ENCODE measurements around the gene DYNAP.

The DYNAP gene

DNA sequence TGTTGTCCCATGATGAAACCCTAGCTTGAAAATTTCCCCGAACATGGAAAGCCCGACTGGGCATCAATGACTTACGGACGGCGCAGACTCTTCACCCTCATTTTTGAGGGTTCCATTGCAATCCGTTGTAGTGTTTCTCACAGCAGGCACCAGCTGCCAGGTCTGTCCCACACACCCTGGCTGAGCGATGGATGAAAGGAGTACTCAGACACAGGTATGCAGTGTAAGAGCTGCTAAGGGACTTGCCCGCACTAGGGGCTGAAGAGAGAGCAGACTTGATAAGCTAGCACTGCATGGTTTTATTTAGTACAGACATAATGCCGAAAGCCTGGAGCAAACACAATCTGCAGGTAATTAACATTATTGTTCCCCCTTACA lies 15.8 kb downstream of the DYNAP start:
- WGBS, result 84% methylated on average over 9 of the region's 9 CpGs
- H3K27ac ChIP-seq (ENCODE audit: low read depth, low read length), result peak overlapping the region; percentile 94
- H3K4me1 ChIP-seq (ENCODE audit: insufficient read depth, low read length), result peaks cover 43% of the 10 kb centered on the region
- H3K4me3 ChIP-seq (ENCODE audit: low read length), result no peak overlapping the region
- H3K9me3 ChIP-seq (ENCODE audit: insufficient read depth, low read depth, low read length), result no peaks in the 10 kb centered on the region
- H3K27me3 ChIP-seq (ENCODE audit: insufficient read depth, low read length), result no peaks in the 10 kb centered on the region
- peak overlapping the region; percentile 26; the same call in 1 of the 2 replicates for H3K9ac ChIP-seq (ENCODE audit: low read depth, low read length)
- no peaks in the 10 kb centered on the region for H3K36me3 ChIP-seq (ENCODE audit: insufficient read depth, low read length)

DNA sequence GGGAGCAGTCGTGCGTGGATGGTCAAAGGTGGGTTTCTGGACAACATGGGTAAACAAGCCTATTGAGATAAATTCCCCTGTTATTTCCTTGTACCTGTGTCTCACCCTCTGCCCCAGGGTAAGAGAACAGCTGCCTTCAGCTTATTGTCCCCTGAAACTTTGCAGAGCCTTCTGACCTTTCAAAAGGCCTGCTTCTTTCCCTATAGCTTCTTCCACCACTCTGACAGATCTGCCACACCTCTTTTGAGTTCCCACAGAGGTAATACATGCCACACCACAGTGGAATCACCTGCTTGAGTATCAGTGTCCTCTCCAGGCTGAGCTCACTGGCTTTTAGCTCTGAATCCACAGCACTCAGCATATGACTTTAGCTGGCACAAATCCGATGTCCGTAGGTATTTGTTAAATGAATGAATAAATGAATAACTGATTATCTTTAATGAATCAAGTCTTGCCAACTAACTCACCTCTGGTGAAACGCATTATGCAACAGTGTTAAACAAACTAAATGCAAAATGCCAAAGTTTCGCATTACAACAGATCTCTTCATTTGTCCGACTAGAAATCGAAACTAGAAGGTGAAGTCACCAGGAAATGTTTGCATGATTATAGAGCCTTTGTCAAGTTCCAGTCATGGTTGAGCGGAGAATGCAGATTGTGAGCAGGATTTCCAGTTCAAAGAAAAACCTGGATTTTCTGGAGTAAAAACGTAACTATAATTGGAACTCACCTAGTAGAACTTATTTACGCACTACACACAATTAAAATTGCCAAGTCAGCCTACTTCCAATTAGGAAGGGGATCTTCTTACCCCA lies 16.4 kb downstream of the DYNAP start:
- peak overlapping the region; percentile 29 for H3K9ac ChIP-seq (ENCODE audit: low read depth, low read length)
- peak overlapping the region; percentile 6 for H3K4me3 ChIP-seq (ENCODE audit: low read length)

DNA sequence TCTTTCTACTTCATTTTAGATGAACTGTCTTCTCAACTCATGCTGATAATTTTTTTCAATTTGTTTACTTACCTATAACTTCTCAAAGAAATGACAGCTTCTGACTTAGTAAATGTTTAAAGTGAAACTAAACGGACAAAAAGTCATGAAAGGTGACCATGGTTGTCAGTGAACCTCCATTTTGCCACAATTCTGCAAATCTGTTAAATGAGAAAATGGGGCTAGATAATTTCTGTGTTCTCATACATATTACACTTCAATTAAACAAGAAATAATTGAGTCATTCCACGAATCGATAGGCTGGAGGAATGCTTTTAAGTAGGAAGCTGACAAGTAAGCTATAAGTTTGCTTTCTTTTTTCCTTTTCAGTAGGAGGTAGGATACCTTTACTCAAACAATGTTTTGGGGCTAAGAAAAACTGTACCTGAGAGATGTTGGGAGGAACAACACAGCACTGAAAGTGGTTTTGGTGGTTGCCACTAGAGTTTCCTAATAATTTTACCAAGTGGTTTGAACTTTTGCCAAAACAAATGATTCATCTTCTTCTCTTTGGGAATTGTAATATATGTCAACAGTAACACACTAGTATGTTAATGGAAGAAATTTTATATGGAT lies 17.1 kb downstream of the DYNAP start:
- Histone ChIP-seq H3K27ac (ENCODE audit: low read depth, low read length) (peak overlapping the region; percentile 94), H3K27me3 (ENCODE audit: insufficient read depth, low read length) (no peaks in the 10 kb centered on the region), H3K36me3 (ENCODE audit: insufficient read depth, low read length) (no peaks in the 10 kb centered on the region), H3K9ac (ENCODE audit: low read depth, low read length) (peak overlapping the region; percentile 29), H3K9me3 (ENCODE audit: insufficient read depth, low read depth, low read length) (no peaks in the 10 kb centered on the region), H3K4me3 (ENCODE audit: low read length) (peak overlapping the region; percentile 6), H3K4me1 (ENCODE audit: insufficient read depth, low read length) (peaks cover 43% of the 10 kb centered on the region)
- 71% methylated on average over 3 of the region's 3 CpGs for WGBS

More for the DNA sequence above, 16.4 kb downstream of the DYNAP start:
- Histone ChIP-seq H3K4me1 (ENCODE audit: insufficient read depth, low read length) (peaks cover 43% of the 10 kb centered on the region), H3K27ac (ENCODE audit: low read depth, low read length) (peak overlapping the region; percentile 94), H3K27me3 (ENCODE audit: insufficient read depth, low read length) (no peaks in the 10 kb centered on the region), H3K9me3 (ENCODE audit: insufficient read depth, low read depth, low read length) (no peaks in the 10 kb centered on the region), H3K36me3 (ENCODE audit: insufficient read depth, low read length) (no peaks in the 10 kb centered on the region)
- 37% methylated on average over 9 of the region's 11 CpGs for WGBS

DNA sequence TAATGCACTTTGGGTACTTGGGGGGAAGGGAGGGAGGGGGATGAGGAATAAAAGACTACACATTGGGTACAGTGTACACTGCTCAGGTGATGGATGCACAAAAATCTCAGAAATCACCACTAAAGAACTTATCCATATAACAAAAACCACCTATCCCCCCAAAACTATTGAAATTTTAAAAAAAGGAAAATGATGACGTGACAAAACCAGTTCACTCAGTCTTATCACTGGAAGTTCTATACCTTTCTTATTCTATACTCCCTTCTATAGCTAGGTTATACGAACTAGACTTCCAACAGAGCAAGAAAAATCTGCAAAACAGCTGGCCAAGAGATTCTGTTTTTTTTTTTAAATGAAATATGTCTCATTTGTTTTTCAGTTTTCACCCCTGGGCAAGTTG lies 20.8 kb downstream of the DYNAP start:
- no peak overlapping the region for H3K27ac ChIP-seq (ENCODE audit: low read depth, low read length)
- peaks cover 33% of the 10 kb centered on the region for H3K4me1 ChIP-seq (ENCODE audit: insufficient read depth, low read length)
- WGBS, result 91% methylated on average over 2 of the region's 2 CpGs
- 0 out of 2 replicates have a peak, but pooled peaks cover 4% of the 10 kb centered on the region for H3K9me3 ChIP-seq (ENCODE audit: insufficient read depth, low read depth, low read length)
- H3K36me3 ChIP-seq (ENCODE audit: insufficient read depth, low read length), result no peaks in the 10 kb centered on the region
- H3K27me3 ChIP-seq (ENCODE audit: insufficient read depth, low read length), result no peaks in the 10 kb centered on the region
- H3K9ac ChIP-seq (ENCODE audit: low read depth, low read length), result no peak overlapping the region
- no peak overlapping the region for H3K4me3 ChIP-seq (ENCODE audit: low read length)

DNA sequence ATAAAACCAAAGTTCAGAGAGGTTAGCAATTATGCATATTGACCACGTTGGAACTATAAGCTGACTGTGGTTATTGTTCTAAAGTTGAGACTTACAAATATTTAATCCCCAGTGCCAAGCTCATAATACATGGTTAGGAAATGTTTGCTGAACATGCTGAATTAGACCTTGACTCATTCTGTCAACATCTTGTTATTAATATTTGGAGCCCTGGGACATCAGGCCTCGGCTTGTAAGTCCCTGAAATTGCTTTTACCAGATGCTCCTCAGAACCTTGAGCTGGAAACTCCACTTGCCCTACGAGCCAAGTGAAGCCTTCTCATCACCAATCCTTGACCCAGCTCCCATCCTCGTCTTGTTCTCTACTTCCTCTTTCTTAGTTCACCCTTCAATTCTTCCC lies 21.2 kb downstream of the DYNAP start:
- Histone ChIP-seq H3K4me3 (ENCODE audit: low read length) (no peak overlapping the region), H3K27ac (ENCODE audit: low read depth, low read length) (no peak overlapping the region), H3K27me3 (ENCODE audit: insufficient read depth, low read length) (no peaks in the 10 kb centered on the region), H3K36me3 (ENCODE audit: insufficient read depth, low read length) (no peaks in the 10 kb centered on the region), H3K4me1 (ENCODE audit: insufficient read depth, low read length) (peaks cover 29% of the 10 kb centered on the region), H3K9ac (ENCODE audit: low read depth, low read length) (no peak overlapping the region), H3K9me3 (ENCODE audit: insufficient read depth, low read depth, low read length) (0 out of 2 replicates have a peak, but pooled peaks cover 4% of the 10 kb centered on the region)
- 85% methylated on average over 4 of the region's 4 CpGs for WGBS

DNA sequence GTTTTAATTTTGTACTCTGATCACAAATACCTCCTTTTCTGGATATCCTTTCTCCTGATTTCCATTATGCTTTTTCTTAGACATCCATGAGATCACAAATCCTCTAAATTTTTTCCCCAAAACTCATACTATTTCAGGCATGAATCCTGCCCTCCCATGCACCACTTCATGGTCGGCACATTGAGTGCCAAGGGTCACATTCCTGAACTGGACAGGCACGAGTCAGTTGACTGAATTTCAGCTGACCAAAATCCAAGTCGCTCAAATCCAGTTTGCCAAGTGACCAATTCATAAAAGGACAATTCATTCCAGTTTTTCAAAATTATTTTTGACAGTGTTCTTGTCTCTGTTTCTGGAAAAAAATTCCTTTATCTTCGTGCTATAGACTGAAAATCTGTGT lies 22.1 kb downstream of the DYNAP start:
- H3K27ac ChIP-seq (ENCODE audit: low read depth, low read length), result no peak overlapping the region
- no peaks in the 10 kb centered on the region for H3K36me3 ChIP-seq (ENCODE audit: insufficient read depth, low read length)
- H3K4me1 ChIP-seq (ENCODE audit: insufficient read depth, low read length), result peaks cover 20% of the 10 kb centered on the region
- H3K9ac ChIP-seq (ENCODE audit: low read depth, low read length), result no peak overlapping the region
- H3K4me3 ChIP-seq (ENCODE audit: low read length), result no peak overlapping the region
- H3K9me3 ChIP-seq (ENCODE audit: insufficient read depth, low read depth, low read length), result 0 out of 2 replicates have a peak, but pooled peaks cover 4% of the 10 kb centered on the region
- H3K27me3 ChIP-seq (ENCODE audit: insufficient read depth, low read length), result no peaks in the 10 kb centered on the region
- WGBS, result 95% methylated on average over 3 of the region's 4 CpGs

DNA sequence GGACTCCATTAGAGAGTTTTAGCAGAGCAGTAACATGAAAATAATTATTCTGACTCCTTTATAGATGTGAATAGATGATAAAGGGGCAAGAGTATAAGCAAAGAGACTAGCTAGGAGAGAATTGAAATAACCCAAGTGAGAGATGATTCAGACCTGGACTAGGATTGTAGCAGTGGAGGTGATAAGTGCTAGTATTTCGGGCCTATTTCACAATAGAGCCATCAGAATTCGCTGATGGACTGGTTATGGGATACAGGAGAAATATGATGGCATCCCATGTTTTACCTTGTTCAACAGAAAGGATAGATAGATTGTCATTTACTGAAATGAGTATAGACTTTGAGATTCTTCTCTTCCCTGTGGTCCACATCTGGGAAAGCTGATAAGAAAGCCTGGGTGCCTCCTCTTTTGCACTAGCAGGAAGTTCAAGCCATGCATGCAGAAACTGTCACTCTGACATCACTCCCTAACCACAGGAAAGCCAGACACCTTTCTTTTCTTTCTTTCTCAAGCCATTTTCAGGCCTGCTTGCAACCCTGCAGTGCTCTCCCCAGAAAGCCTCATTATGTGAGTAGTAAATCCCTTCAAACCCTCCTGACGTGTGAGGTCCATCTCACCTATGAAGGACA lies 25.3 kb downstream of the DYNAP start:
- WGBS, result 88% methylated on average over 3 of the region's 3 CpGs
- H3K4me3 ChIP-seq (ENCODE audit: low read length), result no peak overlapping the region
- peaks cover 11% of the 10 kb centered on the region for H3K9me3 ChIP-seq (ENCODE audit: insufficient read depth, low read depth, low read length)
- H3K27ac ChIP-seq (ENCODE audit: low read depth, low read length), result no peak overlapping the region
- no peaks in the 10 kb centered on the region for H3K36me3 ChIP-seq (ENCODE audit: insufficient read depth, low read length)
- no peaks in the 10 kb centered on the region for H3K27me3 ChIP-seq (ENCODE audit: insufficient read depth, low read length)
- no peak overlapping the region for H3K9ac ChIP-seq (ENCODE audit: low read depth, low read length)
- H3K4me1 ChIP-seq (ENCODE audit: insufficient read depth, low read length), result no peaks in the 10 kb centered on the region

DNA sequence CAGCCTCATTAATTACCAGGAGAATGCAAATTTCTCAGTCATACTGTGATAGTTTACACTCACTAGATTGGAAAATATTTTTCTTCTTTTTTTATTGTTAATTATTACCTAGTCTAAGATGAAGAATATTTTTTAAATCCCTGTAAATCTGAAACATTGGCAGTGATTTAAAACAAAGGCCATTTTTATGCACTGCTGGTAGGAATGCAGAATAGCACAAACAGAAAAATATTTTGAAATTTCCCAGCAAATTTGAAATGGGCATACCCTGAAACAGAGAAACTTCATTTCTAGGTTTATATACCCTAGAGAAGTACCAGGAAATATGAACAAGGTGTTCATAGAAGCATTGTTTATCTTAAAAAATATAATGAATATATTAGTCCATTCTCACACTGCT lies 31.0 kb downstream of the DYNAP start:
- H3K9ac ChIP-seq (ENCODE audit: low read depth, low read length), result no peak overlapping the region
- H3K9me3 ChIP-seq (ENCODE audit: insufficient read depth, low read depth, low read length), result peaks cover 40% of the 10 kb centered on the region
- H3K36me3 ChIP-seq (ENCODE audit: insufficient read depth, low read length), result no peaks in the 10 kb centered on the region
- no peak overlapping the region for H3K4me3 ChIP-seq (ENCODE audit: low read length)
- no peak overlapping the region for H3K27ac ChIP-seq (ENCODE audit: low read depth, low read length)
- no peaks in the 10 kb centered on the region for H3K4me1 ChIP-seq (ENCODE audit: insufficient read depth, low read length)
- no peaks in the 10 kb centered on the region for H3K27me3 ChIP-seq (ENCODE audit: insufficient read depth, low read length)

DNA sequence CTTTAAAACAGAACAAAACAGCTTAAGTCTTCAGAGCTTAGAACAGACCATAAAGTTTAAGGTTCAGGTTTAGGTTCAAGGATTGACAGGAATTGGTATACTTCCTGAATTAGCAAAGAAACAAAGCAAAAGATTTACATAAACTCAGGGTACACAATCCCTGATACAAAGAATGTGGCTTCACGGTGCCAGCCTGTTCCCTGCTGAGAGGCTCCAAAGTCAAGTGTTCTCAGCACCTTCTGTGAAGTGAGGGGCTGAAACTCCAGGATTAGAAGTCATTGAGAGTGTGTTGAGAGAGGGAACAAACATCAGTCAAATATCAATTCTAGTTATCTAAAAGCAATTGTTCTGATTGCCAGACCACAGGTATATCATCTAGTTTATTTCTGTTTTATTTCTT lies 35.7 kb downstream of the DYNAP start:
- Histone ChIP-seq H3K9ac (ENCODE audit: low read depth, low read length) (no peak overlapping the region), H3K4me3 (ENCODE audit: low read length) (no peak overlapping the region), H3K27me3 (ENCODE audit: insufficient read depth, low read length) (no peaks in the 10 kb centered on the region), H3K4me1 (ENCODE audit: insufficient read depth, low read length) (no peaks in the 10 kb centered on the region), H3K36me3 (ENCODE audit: insufficient read depth, low read length) (no peaks in the 10 kb centered on the region), H3K27ac (ENCODE audit: low read depth, low read length) (no peak overlapping the region), H3K9me3 (ENCODE audit: insufficient read depth, low read depth, low read length) (peaks cover 33% of the 10 kb centered on the region)
- WGBS, result 67% methylated on average over 1 of the region's 1 CpG

DNA sequence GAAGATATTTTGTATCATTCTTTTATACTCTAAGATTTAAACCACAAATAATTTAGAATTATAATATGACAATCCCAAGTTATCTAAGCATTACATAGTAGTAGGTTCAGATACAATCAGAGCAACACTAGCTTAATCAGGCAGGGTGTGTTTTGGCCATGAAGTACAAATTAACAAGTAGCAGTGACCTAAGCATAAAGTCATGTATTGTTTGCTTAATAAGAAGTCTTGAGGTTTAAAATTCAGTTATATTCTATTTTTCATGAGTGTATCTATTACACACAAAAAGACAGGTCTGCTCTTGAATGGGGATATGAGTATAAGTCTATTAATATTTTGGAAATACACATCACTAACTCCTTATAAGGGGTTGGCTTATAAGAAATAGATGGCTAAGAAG lies 39.9 kb downstream of the DYNAP start:
- Histone ChIP-seq H3K36me3 (ENCODE audit: insufficient read depth, low read length) (no peaks in the 10 kb centered on the region), H3K4me1 (ENCODE audit: insufficient read depth, low read length) (no peaks in the 10 kb centered on the region)

DNA sequence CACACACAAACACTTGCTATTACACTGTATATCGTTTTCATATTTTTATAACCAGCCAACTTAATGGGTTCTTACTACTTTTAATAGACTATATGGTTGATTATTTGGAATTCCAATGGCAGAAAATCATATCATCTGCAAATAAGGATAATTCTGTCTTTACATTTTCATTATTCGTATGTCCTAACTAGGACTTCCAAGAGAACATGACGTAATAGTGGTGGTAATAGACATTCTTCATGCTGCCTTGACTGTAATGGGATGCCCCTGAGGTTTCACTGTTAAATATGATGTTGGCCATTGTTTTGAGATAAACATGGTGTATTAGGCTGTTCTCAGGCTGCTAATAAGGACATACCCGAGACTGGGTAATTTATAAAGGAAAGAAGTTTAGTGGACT lies 45.2 kb downstream of the DYNAP start:
- Histone ChIP-seq H3K9ac (ENCODE audit: low read depth, low read length) (no peak overlapping the region), H3K9me3 (ENCODE audit: insufficient read depth, low read depth, low read length) (no peaks in the 10 kb centered on the region), H3K27ac (ENCODE audit: low read depth, low read length) (no peak overlapping the region), H3K27me3 (ENCODE audit: insufficient read depth, low read length) (no peaks in the 10 kb centered on the region), H3K36me3 (ENCODE audit: insufficient read depth, low read length) (no peaks in the 10 kb centered on the region), H3K4me3 (ENCODE audit: low read length) (no peak overlapping the region), H3K4me1 (ENCODE audit: insufficient read depth, low read length) (0 out of 2 replicates have a peak, but pooled peaks cover 9% of the 10 kb centered on the region)
- 98% methylated on average over 4 of the region's 4 CpGs for WGBS

More for the DNA sequence above, 39.9 kb downstream of the DYNAP start:
- Histone ChIP-seq H3K9me3 (ENCODE audit: insufficient read depth, low read depth, low read length) (peaks cover 3% of the 10 kb centered on the region), H3K4me3 (ENCODE audit: low read length) (no peak overlapping the region), H3K27me3 (ENCODE audit: insufficient read depth, low read length) (no peaks in the 10 kb centered on the region), H3K27ac (ENCODE audit: low read depth, low read length) (no peak overlapping the region), H3K9ac (ENCODE audit: low read depth, low read length) (no peak overlapping the region)
